GM12875 (cell line): Measurements from ENCODE around the gene CYSLTR1.
A peak's percentile ranks its signal among the peaks of the same experiment; 100 is the strongest.

Experiments
- H3K4me3 ChIP-seq: one replicate; pipeline ENCODE4 v1.5.1; 2011; ENCODE audit warnings: low read depth, low read length, control low read depth
- TF ChIP-seq, protein P1 (sequence below): IDR thresholded peaks from 2 replicates; pipeline ENCODE4 v1.5.1; 2011; ENCODE audit warnings: low read depth, mild to moderate bottlenecking, control low read depth, inconsistent platforms, low read length, moderate library complexity, borderline replicate concordance; ENCODE audit not compliant: insufficient read depth

The CYSLTR1 gene, protein sequence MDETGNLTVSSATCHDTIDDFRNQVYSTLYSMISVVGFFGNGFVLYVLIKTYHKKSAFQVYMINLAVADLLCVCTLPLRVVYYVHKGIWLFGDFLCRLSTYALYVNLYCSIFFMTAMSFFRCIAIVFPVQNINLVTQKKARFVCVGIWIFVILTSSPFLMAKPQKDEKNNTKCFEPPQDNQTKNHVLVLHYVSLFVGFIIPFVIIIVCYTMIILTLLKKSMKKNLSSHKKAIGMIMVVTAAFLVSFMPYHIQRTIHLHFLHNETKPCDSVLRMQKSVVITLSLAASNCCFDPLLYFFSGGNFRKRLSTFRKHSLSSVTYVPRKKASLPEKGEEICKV

DNA sequence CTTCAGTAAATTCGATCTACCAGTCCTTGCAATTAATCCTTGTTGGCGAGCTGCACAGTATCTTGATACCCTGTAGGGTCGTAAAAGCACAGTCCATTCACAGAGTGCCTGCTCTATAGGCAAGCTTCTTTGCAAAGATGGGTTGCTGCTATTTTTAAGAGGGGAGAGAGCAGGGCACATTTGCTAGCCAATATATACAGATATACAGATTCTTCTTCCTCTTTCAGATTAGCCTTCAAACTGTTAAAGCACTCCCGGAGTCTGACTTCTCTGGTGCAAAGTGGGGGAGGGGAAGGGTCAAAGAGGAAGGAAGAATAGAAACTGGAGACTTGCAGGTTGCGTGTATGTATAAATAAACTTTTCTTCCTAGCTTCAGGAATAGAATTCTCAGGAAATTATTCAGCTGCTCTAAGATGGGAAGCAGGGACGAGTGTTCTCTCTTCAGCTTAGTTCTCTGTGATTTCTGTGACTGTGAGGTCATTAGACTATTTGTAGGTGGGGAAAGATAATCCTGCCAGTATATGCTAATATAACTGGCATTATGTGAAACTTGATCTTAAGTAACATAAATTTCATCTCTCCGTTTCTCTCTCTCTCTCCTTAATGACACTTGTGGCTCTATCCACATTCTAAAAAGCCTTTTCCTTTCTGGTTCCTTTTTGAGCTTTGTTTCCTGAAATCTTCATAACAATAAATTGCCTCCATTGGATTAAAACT lies at the start of gene CYSLTR1:
Gene CYSLTR1 (minus strand): TSS at position 242 of the 717 bp plus-strand sequence. CDS start 53,865 bp downstream, outside the sequence.
- TF ChIP-seq, protein P1, sequence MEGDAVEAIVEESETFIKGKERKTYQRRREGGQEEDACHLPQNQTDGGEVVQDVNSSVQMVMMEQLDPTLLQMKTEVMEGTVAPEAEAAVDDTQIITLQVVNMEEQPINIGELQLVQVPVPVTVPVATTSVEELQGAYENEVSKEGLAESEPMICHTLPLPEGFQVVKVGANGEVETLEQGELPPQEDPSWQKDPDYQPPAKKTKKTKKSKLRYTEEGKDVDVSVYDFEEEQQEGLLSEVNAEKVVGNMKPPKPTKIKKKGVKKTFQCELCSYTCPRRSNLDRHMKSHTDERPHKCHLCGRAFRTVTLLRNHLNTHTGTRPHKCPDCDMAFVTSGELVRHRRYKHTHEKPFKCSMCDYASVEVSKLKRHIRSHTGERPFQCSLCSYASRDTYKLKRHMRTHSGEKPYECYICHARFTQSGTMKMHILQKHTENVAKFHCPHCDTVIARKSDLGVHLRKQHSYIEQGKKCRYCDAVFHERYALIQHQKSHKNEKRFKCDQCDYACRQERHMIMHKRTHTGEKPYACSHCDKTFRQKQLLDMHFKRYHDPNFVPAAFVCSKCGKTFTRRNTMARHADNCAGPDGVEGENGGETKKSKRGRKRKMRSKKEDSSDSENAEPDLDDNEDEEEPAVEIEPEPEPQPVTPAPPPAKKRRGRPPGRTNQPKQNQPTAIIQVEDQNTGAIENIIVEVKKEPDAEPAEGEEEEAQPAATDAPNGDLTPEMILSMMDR, result no peak
- H3K4me3 ChIP-seq, result peak within 1 kb of the TSS; percentile 49

DNA sequence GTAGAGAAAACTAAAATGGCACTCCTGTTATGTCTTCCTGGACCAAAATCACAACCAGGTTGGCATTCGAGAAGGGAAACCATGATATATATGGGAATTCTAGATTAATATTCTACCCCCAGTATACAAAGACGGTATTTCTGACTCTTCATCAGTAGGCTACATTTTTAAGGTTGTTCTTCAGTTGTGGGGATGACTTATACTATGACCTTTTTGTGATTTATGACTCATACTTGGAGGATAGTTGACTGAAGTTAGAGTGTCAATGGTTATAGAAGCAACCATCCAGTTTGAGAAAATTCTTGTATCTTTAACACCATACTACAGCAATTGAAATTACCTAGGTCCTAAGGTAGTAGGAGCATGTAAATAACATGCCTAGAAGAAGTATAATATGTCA lies 49.8 kb upstream of the CYSLTR1 start:
- no peak overlapping the region for H3K4me3 ChIP-seq
- TF ChIP-seq, protein P1, result no peak

DNA sequence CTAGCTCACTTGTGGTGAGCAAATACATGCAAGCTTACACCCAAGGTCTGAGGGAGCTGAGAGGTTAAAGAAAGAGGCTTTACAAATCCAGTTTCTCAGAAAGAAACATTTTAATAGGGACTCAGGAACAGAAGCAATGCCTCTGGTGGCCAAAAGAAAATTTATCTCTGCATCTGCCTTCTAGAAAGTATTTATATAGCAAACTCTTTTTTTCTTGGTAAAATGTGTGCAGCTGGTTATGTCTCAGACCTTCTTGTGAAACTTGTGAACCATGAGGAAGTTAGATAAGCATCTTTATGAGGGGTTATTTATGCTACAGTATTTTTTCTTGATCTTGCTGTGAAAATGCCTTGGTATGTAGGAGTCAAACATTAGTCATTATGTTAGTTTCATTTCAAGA lies 48.5 kb upstream of the CYSLTR1 start:
- TF ChIP-seq, protein P1, result no peak
- no peak overlapping the region for H3K4me3 ChIP-seq

DNA sequence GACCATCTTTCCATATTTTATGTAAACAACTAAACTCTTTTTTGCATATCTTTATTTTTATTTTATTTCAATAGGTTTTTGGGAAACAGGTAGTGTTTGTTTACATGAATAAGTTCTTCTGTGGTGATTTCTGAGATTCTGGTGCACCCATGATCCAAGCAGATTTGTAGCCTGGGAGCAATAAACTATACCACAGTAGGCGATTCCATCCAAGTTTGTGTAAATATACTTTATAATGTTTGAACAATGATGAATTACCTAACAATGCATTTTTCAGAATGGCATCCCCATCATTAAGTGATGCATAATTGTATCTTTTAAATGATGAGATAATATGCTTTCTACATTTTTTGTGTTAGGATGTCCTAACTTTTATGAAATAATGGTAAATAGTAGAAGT lies 39.2 kb upstream of the CYSLTR1 start:
- H3K4me3 ChIP-seq, result no peak overlapping the region
- TF ChIP-seq, protein P1, result no peak

DNA sequence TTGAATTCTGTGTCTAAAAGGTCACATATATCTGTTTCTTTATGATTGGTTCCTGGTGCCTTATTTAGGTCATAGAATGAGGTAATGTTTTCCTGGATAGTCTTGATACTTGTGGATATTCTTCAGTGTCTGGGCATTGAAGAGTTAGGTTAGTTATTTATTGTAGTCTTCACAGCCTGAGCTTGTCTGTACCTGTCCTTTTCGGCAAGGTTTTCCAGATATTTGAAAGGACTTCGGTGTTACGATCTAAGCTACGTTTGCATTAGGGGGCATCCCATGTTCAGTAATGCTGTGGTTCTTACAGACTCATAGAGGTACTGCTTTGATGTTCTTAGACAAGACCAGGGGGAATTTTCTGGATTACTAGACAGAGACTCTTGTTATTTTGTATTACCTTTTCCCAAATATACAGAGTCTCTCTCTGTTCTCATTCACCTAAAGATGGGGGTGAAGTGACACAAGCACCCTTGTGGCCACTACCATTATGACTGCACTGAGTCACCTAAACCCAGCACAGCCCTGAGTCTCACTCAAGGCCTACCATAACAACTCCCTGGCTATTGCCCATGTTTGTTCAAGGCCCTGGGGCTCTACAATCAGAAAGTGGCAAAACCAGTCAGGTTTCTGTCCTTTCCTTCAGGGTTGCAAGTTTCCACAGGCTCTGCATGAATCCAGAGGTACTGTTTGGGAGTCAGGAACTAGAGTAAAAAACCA lies 30.1 kb upstream of the CYSLTR1 start:
- TF ChIP-seq, protein P1, result no peak
- H3K4me3 ChIP-seq, result no peak overlapping the region

DNA sequence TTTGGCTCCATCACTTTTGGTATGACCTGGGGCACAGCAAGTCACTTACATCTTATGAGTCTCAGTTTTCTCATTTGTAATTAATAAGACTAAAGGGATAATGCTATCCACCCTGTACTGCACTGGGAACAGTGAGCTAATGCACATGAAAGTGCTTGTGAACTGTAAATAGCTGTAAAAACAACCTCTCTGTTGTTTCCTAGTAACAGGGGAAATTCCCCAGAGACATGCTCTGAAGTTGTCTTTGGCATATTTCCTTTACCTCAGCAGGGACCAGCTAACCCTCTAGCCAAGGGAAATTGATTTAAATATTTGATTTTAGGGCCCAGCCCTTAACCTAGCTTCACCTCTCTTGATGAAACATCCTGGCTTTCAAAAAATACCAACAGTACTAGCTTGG lies 6.1 kb upstream of the CYSLTR1 start:
- no peak overlapping the region for H3K4me3 ChIP-seq
- TF ChIP-seq, protein P1, result no peak

DNA sequence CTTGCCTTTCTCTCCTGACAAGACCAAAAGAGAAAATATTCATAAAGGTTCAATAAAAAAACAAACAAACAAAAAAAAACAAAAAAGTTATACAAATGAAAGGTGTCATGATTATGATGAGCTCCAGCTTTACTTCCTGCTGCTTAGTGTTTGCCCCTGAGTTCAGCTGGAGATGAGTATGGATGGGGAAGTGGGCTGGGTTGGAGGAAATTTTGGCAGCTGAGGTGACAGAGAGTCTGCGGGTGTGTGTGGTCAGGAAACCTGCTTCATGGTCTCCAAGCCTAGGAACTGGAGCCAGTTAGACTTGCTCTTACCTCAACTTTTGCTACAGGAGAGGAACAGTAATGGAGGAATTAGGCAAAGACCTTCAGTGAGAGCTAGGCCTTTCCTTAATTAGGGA lies 4.3 kb upstream of the CYSLTR1 start:
- TF ChIP-seq, protein P1, result no peak
- H3K4me3 ChIP-seq, result no peak overlapping the region
